GM13977 (cell line): ENCODE measurements around the gene RIMS4.

ENCODE experiments used
- DNase-seq: peaks from one replicate; pipeline ENCODE4 v3.0.0; 2012; ENCODE audit warnings: low spot score
- in situ Hi-C: fragments of 300-500 bp; cut with MboI; formaldehyde crosslinking; loops from one replicate; pipeline ENCODE4 v1.12.0; 2022; ENCODE audit warnings: low sequenced_read_pairs, low pct_unique_long_range_greater_than_20kb, mixed read lengths, inconsistent platforms; ENCODE audit not compliant: unreplicated experiment
- TF ChIP-seq, protein P1 (sequence below): IDR thresholded peaks from 2 replicates; pipeline ENCODE4 v1.5.1; 2012; ENCODE audit warnings: mild to moderate bottlenecking, control low read depth; ENCODE audit not compliant: insufficient read depth; ENCODE audit errors: extremely low read depth, missing control alignments

The RIMS4 gene

DNA sequence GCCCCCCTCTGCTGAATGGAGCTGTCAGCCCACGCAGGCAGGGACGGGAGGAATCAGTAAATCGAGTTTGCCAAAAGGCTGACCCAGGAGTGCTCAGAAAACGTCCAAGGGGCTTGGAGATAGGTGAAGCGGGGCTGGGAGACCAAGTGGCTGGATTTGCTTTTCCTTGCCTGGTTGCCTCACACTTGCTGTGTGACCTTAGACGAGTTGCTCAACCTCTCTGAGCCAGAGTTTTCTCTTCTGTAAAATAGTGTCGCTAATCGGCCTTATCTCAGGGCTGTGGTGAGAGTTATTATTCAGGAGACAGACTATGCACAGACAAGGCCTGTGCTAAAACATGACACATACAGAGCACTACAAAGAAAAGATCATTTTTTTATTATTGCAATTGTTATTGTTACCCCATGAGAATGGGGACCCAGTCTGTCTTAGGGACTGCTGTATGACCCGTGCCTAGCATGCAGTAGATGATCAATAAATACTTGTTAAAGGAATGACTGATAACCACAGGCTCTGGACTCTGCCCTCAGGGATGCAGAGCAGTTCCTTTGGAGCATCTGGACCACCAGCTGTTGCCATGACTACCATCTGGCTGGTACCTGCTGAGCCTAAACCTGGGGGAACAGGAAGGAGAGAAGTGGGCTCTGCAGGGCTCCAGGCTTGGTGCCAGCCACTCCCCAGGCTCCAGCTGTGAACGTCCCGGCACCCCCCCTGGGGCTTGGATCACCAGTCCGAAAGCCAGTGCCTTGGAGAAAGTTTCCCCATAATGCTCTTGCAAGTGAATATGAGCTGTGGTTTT is 63.8 kb downstream of the RIMS4 start:
- no peak for DNase-seq
- in situ Hi-C loops = no loop called here

DNA sequence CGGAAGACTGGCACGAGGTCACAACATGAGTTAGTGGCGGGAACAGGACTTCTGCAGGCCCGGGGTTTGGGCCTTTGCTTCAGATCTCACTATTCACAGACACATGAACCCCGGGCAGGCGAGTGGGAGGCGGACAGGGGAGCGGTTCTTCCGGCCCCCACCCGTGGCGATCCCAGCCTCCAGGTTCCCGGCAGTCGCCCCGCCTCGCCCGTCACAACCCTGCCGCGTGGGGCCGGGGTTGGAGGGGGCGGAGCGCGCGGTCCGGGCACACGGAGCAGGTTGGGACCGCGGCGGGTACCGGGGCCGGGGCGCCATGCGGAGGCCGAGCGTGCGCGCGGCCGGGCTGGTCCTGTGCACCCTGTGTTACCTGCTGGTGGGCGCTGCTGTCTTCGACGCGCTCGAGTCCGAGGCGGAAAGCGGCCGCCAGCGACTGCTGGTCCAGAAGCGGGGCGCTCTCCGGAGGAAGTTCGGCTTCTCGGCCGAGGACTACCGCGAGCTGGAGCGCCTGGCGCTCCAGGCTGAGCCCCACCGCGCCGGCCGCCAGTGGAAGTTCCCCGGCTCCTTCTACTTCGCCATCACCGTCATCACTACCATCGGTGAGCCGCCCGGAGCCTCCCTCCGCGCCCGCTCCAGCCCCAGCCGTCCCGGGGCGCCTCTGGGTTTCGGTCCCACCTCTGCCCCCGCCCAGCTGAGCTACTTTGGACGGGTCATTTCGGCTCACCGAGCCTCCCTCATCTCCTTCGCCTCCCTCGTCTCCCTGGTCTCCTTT is 64.6 kb downstream of the RIMS4 start, which contains the start of gene KCNK15:
Gene KCNK15, plus strand, starts transcription at position 268 of the 769 bp plus-strand sequence. Its CDS starts 46 bp downstream, at position 314.
- DNase-seq = peak; percentile 57
- in situ Hi-C loops = no loop called here
- TF ChIP-seq, protein P1, sequence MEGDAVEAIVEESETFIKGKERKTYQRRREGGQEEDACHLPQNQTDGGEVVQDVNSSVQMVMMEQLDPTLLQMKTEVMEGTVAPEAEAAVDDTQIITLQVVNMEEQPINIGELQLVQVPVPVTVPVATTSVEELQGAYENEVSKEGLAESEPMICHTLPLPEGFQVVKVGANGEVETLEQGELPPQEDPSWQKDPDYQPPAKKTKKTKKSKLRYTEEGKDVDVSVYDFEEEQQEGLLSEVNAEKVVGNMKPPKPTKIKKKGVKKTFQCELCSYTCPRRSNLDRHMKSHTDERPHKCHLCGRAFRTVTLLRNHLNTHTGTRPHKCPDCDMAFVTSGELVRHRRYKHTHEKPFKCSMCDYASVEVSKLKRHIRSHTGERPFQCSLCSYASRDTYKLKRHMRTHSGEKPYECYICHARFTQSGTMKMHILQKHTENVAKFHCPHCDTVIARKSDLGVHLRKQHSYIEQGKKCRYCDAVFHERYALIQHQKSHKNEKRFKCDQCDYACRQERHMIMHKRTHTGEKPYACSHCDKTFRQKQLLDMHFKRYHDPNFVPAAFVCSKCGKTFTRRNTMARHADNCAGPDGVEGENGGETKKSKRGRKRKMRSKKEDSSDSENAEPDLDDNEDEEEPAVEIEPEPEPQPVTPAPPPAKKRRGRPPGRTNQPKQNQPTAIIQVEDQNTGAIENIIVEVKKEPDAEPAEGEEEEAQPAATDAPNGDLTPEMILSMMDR = no peak

More for the DNA sequence above, 63.8 kb downstream of the RIMS4 start:
- TF ChIP-seq, protein P1 = no peak

GRCh38 chr20:44745122-44745597 is 65.2 kb downstream of the RIMS4 start:
- TF ChIP-seq, protein P1 = no peak
- DNase-seq = no peak
- in situ Hi-C loops = no loop called here

DNA sequence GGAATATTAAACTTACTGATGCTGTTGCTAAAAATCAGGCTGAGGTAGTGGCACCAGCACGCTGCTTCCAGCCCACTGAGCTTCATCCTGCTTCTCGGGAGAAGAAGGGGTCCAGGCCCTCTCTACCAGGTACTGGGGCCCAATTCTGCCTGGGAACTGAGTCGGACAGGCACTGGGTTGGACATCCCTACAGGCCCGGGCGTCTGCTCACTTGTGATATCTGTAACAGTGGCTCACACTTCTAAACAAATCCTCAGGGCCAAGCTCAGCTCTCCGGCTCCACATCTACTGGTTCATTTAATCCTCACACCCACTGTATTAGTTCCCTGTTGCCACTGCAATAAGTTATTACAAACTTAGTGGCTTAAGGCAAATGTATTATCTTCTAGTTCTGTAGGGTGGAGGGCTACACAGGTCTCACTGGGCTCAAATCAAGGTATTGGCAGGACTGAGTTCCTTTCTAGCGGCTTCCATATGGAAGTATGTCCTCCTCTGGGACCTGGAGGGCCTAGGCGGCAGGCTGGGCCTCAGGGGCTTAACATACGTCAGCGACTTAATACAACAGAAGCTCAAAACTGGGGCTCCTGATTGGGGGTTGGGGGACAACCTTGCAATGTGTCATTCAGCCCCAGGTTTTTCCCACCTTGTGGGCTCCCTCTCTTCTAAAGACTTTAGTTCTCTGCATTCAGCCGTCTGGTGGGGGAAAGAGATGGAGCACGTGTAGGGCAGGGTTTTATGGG is 66.3 kb downstream of the RIMS4 start:
- DNase-seq = no peak
- TF ChIP-seq, protein P1 = no peak
- in situ Hi-C loops = no loop called here

DNA sequence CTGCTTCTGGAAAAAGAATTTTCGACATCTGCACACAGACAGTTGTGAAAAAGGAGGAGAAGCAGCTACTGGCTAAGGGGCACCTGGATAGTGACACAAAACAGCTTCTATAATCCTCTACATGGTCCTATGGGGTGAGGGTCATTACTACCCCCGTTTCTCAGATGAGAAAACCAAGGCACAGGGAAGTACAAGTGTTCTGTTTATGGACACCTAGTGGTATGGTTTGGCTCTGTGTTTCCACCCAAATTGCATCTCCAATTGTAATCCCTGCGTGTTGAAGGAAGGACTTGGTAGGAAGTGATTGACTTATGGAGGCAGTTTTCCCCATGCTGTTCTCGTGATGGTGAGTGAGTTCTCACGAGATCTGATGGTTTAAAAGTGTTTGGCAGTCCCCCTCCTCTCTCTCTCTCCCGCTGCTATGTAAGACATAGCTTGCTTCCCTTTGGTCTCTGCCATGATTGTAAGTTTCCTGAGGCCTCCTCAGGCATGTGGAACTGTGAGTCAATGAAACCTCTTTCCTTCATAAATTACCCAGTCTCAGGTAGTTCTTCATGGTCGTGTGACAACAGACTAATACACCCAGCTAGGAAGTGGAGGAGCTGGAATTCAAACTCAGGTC is 67.2 kb downstream of the RIMS4 start:
- in situ Hi-C loops = no loop called here
- DNase-seq = no peak
- TF ChIP-seq, protein P1 = no peak
